GM19025 (cell line): ENCODE results near the gene KRT32.

Experiments
- ATAC-seq: cut with Tn5 transposase; IDR thresholded peaks from one replicate; pipeline ENCODE4 v1.9.1; 2021; ENCODE audit warnings: mild to moderate bottlenecking, low read depth, moderate library complexity; ENCODE audit not compliant: unreplicated experiment

The KRT32 gene

GRCh38 chr17:41466988-41467387 is at the start of gene KRT32:
Gene KRT32, minus strand, starts transcription at chr17:41467386. Its CDS starts 61 bp downstream, at chr17:41467325.
- ATAC-seq, result no peak

GRCh38 chr17:41516830-41517283 is 49.7 kb upstream of the KRT32 start:
- no peak for ATAC-seq

- ATAC-seq, result no peak
These were observed 49.1 kb upstream of the KRT32 start for GRCh38 chr17:41516147-41516829.

GRCh38 chr17:41513168-41513547 is 46.0 kb upstream of the KRT32 start:
- ATAC-seq, result no peak

GRCh38 chr17:41512546-41513167 is 45.5 kb upstream of the KRT32 start:
- ATAC-seq, result no peak

- no peak for ATAC-seq
These were observed 44.5 kb upstream of the KRT32 start for GRCh38 chr17:41511716-41512115.

- no peak for ATAC-seq
These were observed 43.9 kb upstream of the KRT32 start for GRCh38 chr17:41511116-41511515.

GRCh38 chr17:41510251-41511065 is 43.3 kb upstream of the KRT32 start:
- no peak for ATAC-seq

- ATAC-seq, result no peak
These were observed 40.2 kb upstream of the KRT32 start for GRCh38 chr17:41507315-41507880.

GRCh38 chr17:41505809-41506767 is 38.9 kb upstream of the KRT32 start:
- no peak for ATAC-seq

GRCh38 chr17:41505007-41505808 is 38.0 kb upstream of the KRT32 start, which contains the start of gene KRT13:
Gene KRT13, minus strand, starts transcription at chr17:41505612. Its CDS starts 62 bp downstream, at chr17:41505550.
- no peak for ATAC-seq

GRCh38 chr17:41504246-41504977 is 37.2 kb upstream of the KRT32 start:
- no peak for ATAC-seq

GRCh38 chr17:41503202-41503601 is 36.0 kb upstream of the KRT32 start:
- ATAC-seq, result no peak

GRCh38 chr17:41500131-41500911 is 33.1 kb upstream of the KRT32 start:
- no peak for ATAC-seq

- no peak for ATAC-seq
These were observed 32.5 kb upstream of the KRT32 start for GRCh38 chr17:41499714-41500113.

GRCh38 chr17:41498276-41498675 is 31.1 kb upstream of the KRT32 start:
- ATAC-seq, result no peak

GRCh38 chr17:41496803-41497484 is 29.8 kb upstream of the KRT32 start:
- no peak for ATAC-seq
